HepG2 (cell line): ENCODE results near the gene DPM2. TPM values are rescaled to one million over a fixed set of nuclear protein-coding genes. Genes with fewer than 3 reads are reported as not detected.

Source experiments
- ASH2L ChIP-seq: fragments of 300-600, 200-600 bp; sonication (generic); IDR thresholded peaks from 2 replicates; pipeline ENCODE4 v1.7.0; 2017; ENCODE audit warnings: low read depth, mild to moderate bottlenecking, moderate library complexity, mixed read lengths, low read length; ENCODE audit not compliant: insufficient read length
- KIAA2018 ChIP-seq: sonication (generic); formaldehyde crosslinking; IDR thresholded peaks from 2 replicates; pipeline ENCODE4 v1.5.0; 2020; ENCODE audit warnings: mild to moderate bottlenecking, missing genetic modification reagents, borderline replicate concordance
- NFKBIZ ChIP-seq: IDR thresholded peaks from 2 replicates; pipeline ENCODE4 v1.6.1; 2018; ENCODE audit warnings: missing genetic modification reagents, missing compliant biosample characterization
- SRF ChIP-seq: IDR thresholded peaks from 2 replicates; pipeline ENCODE4 v1.6.1; 2011; ENCODE audit warnings: mild to moderate bottlenecking, low read depth, low read length, moderate library complexity
- TFE3 ChIP-seq: IDR thresholded peaks from 2 replicates; pipeline ENCODE4 v1.6.1; 2016
- XBP1 ChIP-seq: sonication (generic); formaldehyde crosslinking; IDR thresholded peaks from 2 replicates; pipeline ENCODE4 v1.5.0; 2020; ENCODE audit warnings: missing genetic modification reagents
- ZBTB10 ChIP-seq: sonication (generic); formaldehyde crosslinking; IDR thresholded peaks from 2 replicates; pipeline ENCODE4 v1.4.0; 2020; ENCODE audit warnings: missing genetic modification reagents, borderline replicate concordance
- ZFP1 ChIP-seq: IDR thresholded peaks from 2 replicates; pipeline ENCODE4 v1.6.1; 2016
- ZNF12 ChIP-seq: sonication (generic); formaldehyde crosslinking; IDR thresholded peaks from 2 replicates; pipeline ENCODE4 v1.5.0; 2020; ENCODE audit warnings: missing genetic modification reagents
- ZNF18 ChIP-seq: sonication (generic); formaldehyde crosslinking; IDR thresholded peaks from 2 replicates; pipeline ENCODE4 v1.8.0; 2022; ENCODE audit warnings: mild to moderate bottlenecking, missing genetic modification reagents; ENCODE audit not compliant: insufficient replicate concordance
- ZNF292 ChIP-seq: sonication (generic); formaldehyde crosslinking; IDR thresholded peaks from 2 replicates; pipeline ENCODE4 v1.8.1; 2022; ENCODE audit warnings: mild to moderate bottlenecking, low read depth, missing genetic modification reagents, borderline replicate concordance
- ZNF605 ChIP-seq: sonication (generic); formaldehyde crosslinking; IDR thresholded peaks from 2 replicates; pipeline ENCODE4 v1.8.0; 2022; ENCODE audit warnings: mild to moderate bottlenecking, missing genetic modification reagents
- ZNF703 ChIP-seq: sonication (generic); formaldehyde crosslinking; IDR thresholded peaks from 2 replicates; pipeline ENCODE4 v1.5.1; 2020; ENCODE audit warnings: missing genetic modification reagents, mild to moderate bottlenecking, moderate library complexity, borderline replicate concordance
- polyA plus RNA-seq, 8 experiments: library from polyadenylated mRNA; depleted of rRNA in 3 of 8; stranded (reverse) in 7 of 8; unstranded in 1 of 8; fragments of >200 nt; fragmentation: Illumina TruSeq in 4 of 8; extraction: Trizol in 4 of 8; gene quantifications; 2 replicates each; pipeline versions ENCODE4 v1.2.1 to v1.2.3, GENCODE V29; 2011 to 2016; ENCODE audit warnings: low read depth in 4 of 8, missing spikeins in 1 of 8, mixed read lengths in 1 of 8; ENCODE audit not compliant: insufficient read depth in 1 of 8
- total RNA-seq, 5 experiments: library from RNA; depleted of rRNA; stranded (reverse); fragments of >200 nt; fragmentation: Illumina TruSeq; extraction: Trizol; gene quantifications; 2 replicates each; pipeline ENCODE4 v1.2.3, GENCODE V29; 2016; ENCODE audit warnings: low read depth in 1 of 5

The DPM2 gene
- total and polyA plus RNA-seq, 2 of the 13 experiments (the other 11 are each of a cell fraction or from before 2014, with no cell fraction given) = 24.8 to 35.3 TPM

- TF ChIP-seq ZNF18 (CRISPR knock-in tag) = no peak
- no peak for TF ChIP-seq TFE3 (CRISPR knock-in tag)
- TF ChIP-seq ZNF292 (CRISPR knock-in tag) = peak; percentile 77
- 0 out of 2 replicates have a peak, but pooled peaks have one; percentile 31 for TF ChIP-seq ZNF12
- no peak for TF ChIP-seq ASH2L
- TF ChIP-seq SRF = no peak
- no peak for TF ChIP-seq XBP1
- peak; percentile 32; the same call in 1 of the 2 replicates for TF ChIP-seq ZBTB10 (CRISPR knock-in tag)
- TF ChIP-seq NFKBIZ (CRISPR knock-in tag) = peak; percentile 49; the same call in 1 of the 2 replicates
- TF ChIP-seq ZNF703 = no peak
- 0 out of 2 replicates have a peak, but pooled peaks have one; percentile 57 for TF ChIP-seq ZFP1 (CRISPR knock-in tag)
- no peak for TF ChIP-seq ZNF605 (CRISPR knock-in tag)
- no peak for TF ChIP-seq KIAA2018 (CRISPR knock-in tag)
These were observed 33.8 kb downstream of the DPM2 start (continued) for GRCh38 chr9:127903557-127904475.
